H9 (cell line): Measurements from ENCODE around the gene SIX2. TPM values are rescaled to one million over a fixed set of nuclear protein-coding genes. Genes with fewer than 3 reads are reported as not detected.
A peak's percentile ranks its signal among the peaks of the same experiment; 100 is the strongest.

Experiments
- DNase-seq: peaks from one replicate; pipeline ENCODE4 v3.0.0-alpha.2; 2017
- H2AFZ ChIP-seq: one replicate; pipeline ENCODE4 v1.6.1; 2013; ENCODE audit warnings: mild to moderate bottlenecking, low read length, control low read depth, moderate library complexity
- H2AK5ac ChIP-seq: 2 replicates; pipeline ENCODE4 v1.6.1; 2013; ENCODE audit warnings: low read length, control low read depth, mixed read lengths; ENCODE audit not compliant: insufficient read length
- H2BK120ac ChIP-seq: one replicate; pipeline ENCODE4 v1.6.1; 2013; ENCODE audit warnings: low read depth, mild to moderate bottlenecking, low read length, control low read depth, inconsistent platforms; ENCODE audit not compliant: poor library complexity, severe bottlenecking
- H2BK12ac ChIP-seq: 2 replicates; pipeline ENCODE4 v1.6.1; 2013; ENCODE audit warnings: low read length, control low read depth, mixed read lengths, low read depth; ENCODE audit not compliant: insufficient read length
- H2BK15ac ChIP-seq: 2 replicates; pipeline ENCODE4 v1.6.1; 2013; ENCODE audit warnings: low read depth, low read length, control low read depth
- H2BK20ac ChIP-seq: one replicate; pipeline ENCODE4 v1.6.1; 2013; ENCODE audit warnings: low read depth, mild to moderate bottlenecking, low read length, control low read depth, inconsistent platforms; ENCODE audit not compliant: poor library complexity, severe bottlenecking
- H2BK5ac ChIP-seq: 2 replicates; pipeline ENCODE4 v1.6.1; 2013; ENCODE audit warnings: low read length, control low read depth, mixed read lengths; ENCODE audit not compliant: insufficient read length
- H3K14ac ChIP-seq: 2 replicates; pipeline ENCODE4 v1.6.1; 2013; ENCODE audit warnings: low read length, control low read depth; ENCODE audit not compliant: insufficient read depth
- H3K18ac ChIP-seq: 2 replicates; pipeline ENCODE4 v1.6.1; 2013; ENCODE audit warnings: low read depth, mild to moderate bottlenecking, mixed read lengths, low read length, control low read depth; ENCODE audit not compliant: insufficient read length
- H3K23ac ChIP-seq: 2 replicates; pipeline ENCODE4 v1.6.1; 2013; ENCODE audit warnings: low read length, control low read depth, mixed read lengths, low read depth; ENCODE audit not compliant: insufficient read length
- H3K23me2 ChIP-seq: 2 replicates; pipeline ENCODE4 v1.6.1; 2013; ENCODE audit warnings: low read depth, mild to moderate bottlenecking, mixed read lengths, low read length, control low read depth; ENCODE audit not compliant: insufficient read length, poor library complexity, severe bottlenecking
- H3K27ac ChIP-seq: 2 replicates; pipeline ENCODE4 v1.5.1; 2013; ENCODE audit warnings: low read length, control low read depth, mixed read lengths, low read depth; ENCODE audit not compliant: insufficient read length
- H3K27me3 ChIP-seq: 2 replicates; pipeline ENCODE4 v1.6.1; 2013; ENCODE audit warnings: low read length, control low read depth, inconsistent platforms; ENCODE audit not compliant: insufficient read depth
- H3K4ac ChIP-seq: 2 replicates; pipeline ENCODE4 v1.6.1; 2013; ENCODE audit warnings: low read depth, mild to moderate bottlenecking, control low read depth, inconsistent platforms, low read length, moderate library complexity
- H3K4me1 ChIP-seq: 2 replicates; pipeline ENCODE4 v1.6.1; 2013; ENCODE audit warnings: low read length, control low read depth, inconsistent platforms; ENCODE audit not compliant: insufficient read depth
- H3K4me2 ChIP-seq: 2 replicates; pipeline ENCODE4 v1.6.1; 2013; ENCODE audit warnings: low read length, control low read depth, mixed read lengths; ENCODE audit not compliant: insufficient read length, insufficient read depth
- H3K56ac ChIP-seq: 2 replicates; pipeline ENCODE4 v1.6.1; 2013; ENCODE audit warnings: low read depth, mild to moderate bottlenecking, mixed read lengths, low read length, control low read depth; ENCODE audit not compliant: insufficient read length
- H3K79me1 ChIP-seq: 2 replicates; pipeline ENCODE4 v1.6.1; 2013; ENCODE audit warnings: low read depth, mild to moderate bottlenecking, moderate library complexity, low read length, control low read depth, inconsistent platforms; ENCODE audit not compliant: insufficient read depth, poor library complexity, severe bottlenecking
- H3K79me2 ChIP-seq: 2 replicates; pipeline ENCODE4 v1.6.1; 2013; ENCODE audit warnings: low read length, control low read depth, inconsistent platforms; ENCODE audit not compliant: insufficient read depth
- H3K9ac ChIP-seq: 2 replicates; pipeline ENCODE4 v1.6.1; 2013; ENCODE audit warnings: low read length, control low read depth, mixed read lengths; ENCODE audit not compliant: insufficient read length; ENCODE audit errors: extremely low read depth
- H3K9me3 ChIP-seq: one replicate; pipeline ENCODE4 v1.6.1; 2013; ENCODE audit warnings: low read depth, low read length, inconsistent platforms; ENCODE audit not compliant: control insufficient read depth
- H3T11ph ChIP-seq: one replicate; pipeline ENCODE4 v1.6.1; 2013; ENCODE audit warnings: mild to moderate bottlenecking, low read length, control low read depth, inconsistent platforms
- H4K20me1 ChIP-seq: one replicate; pipeline ENCODE4 v1.6.1; 2013; ENCODE audit not compliant: control insufficient read depth, insufficient read length, insufficient read depth
- H4K5ac ChIP-seq: 2 replicates; pipeline ENCODE4 v1.6.1; 2013; ENCODE audit warnings: low read depth, mild to moderate bottlenecking, mixed read lengths, low read length, control low read depth; ENCODE audit not compliant: insufficient read length
- H4K8ac ChIP-seq: replicated peaks from 2 replicates; pipeline ENCODE4 v1.6.1; 2013; ENCODE audit warnings: low read length, control low read depth, mixed read lengths, low read depth; ENCODE audit not compliant: insufficient read length
- H4K91ac ChIP-seq: 2 replicates; pipeline ENCODE4 v1.6.1; 2013; ENCODE audit warnings: low read depth, mild to moderate bottlenecking, moderate library complexity, mixed read lengths, low read length, control low read depth; ENCODE audit not compliant: insufficient read length
- H3K27ac Mint-ChIP-seq, 3 experiments: 2 replicates in 2 of 3; 3 replicates in 1 of 3; pipeline ENCODE4 v1.8.0; 2020 to 2021; ENCODE audit warnings: mixed read lengths in 3 of 3, mild to moderate bottlenecking in 1 of 3, moderate library complexity in 1 of 3
- H3K27me3 Mint-ChIP-seq: 2 replicates; pipeline ENCODE4 v1.8.0; 2021; ENCODE audit warnings: low read depth, mild to moderate bottlenecking, moderate library complexity, mixed read lengths
- H3K36me3 Mint-ChIP-seq, 3 experiments: 2 replicates in 2 of 3; 3 replicates in 1 of 3; pipeline ENCODE4 v1.8.0; 2020 to 2021; ENCODE audit warnings: low read depth in 3 of 3, mixed read lengths in 3 of 3; ENCODE audit not compliant: insufficient read depth in 1 of 3
- H3K4me1 Mint-ChIP-seq, 2 experiments: 2 replicates each; pipeline ENCODE4 v1.8.0; 2020; ENCODE audit warnings: mixed read lengths in 2 of 2
- H3K4me3 Mint-ChIP-seq, 2 experiments: 2 replicates in 1 of 2; 3 replicates in 1 of 2; pipeline ENCODE4 v1.8.0; 2020 to 2021; ENCODE audit warnings: mild to moderate bottlenecking in 2 of 2, mixed read lengths in 2 of 2, moderate library complexity in 1 of 2
- H3K9me3 Mint-ChIP-seq, 2 experiments: 2 replicates in 1 of 2; 3 replicates in 1 of 2; pipeline ENCODE4 v1.8.0; 2020; ENCODE audit warnings: mild to moderate bottlenecking in 2 of 2, mixed read lengths in 2 of 2, moderate library complexity in 1 of 2
- WGBS: extraction: QIAGEN DNeasy Blood & Tissue Kit; methylation state at CpG from one replicate; pipeline ENCODE4 v1.1.7; 2013; ENCODE audit warnings: missing lambda C conversion rate, low lambda C conversion rate, mixed read lengths; ENCODE audit not compliant: insufficient read length; ENCODE audit errors: extremely low coverage; 5-methylcytosine and 5-hydroxymethylcytosine counted together
- total RNA-seq: library from RNA; stranded (reverse); gene quantifications from 2 replicates; pipeline ENCODE4 v1.2.1, GENCODE V29; 2021
- TF ChIP-seq, protein P1 (sequence below): fragments of 200-600 bp; sonication (generic); conservative IDR thresholded peaks from 3 replicates; pipeline ENCODE4 v1.8.0; 2021; ENCODE audit warnings: antibody characterized with exemption, mild to moderate bottlenecking

SIX2 gene
- total RNA-seq, 1 experiment from 2014 or later, result not detected

DNA sequence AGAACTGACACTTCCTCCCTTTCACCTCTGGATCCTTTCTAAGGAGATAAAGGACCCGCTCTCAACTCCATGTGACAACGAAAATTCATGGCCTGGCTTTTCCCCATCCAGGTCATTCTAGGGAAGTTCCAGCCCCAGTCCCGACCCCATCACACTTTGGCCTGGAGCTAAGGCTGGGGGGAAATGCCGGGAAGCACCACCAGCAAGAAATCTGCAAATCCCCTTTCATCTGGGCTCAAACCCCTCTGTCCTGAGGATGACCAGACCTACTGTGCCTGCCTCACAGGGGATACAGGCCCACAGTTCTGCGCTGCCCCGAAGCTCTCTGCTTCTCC lies 1.3 kb downstream of the SIX2 start:
- H3K79me2 ChIP-seq, result no peaks in the 10 kb centered on the region
- no peak overlapping the region for H2BK20ac ChIP-seq
- no peaks in the 10 kb centered on the region for H3K9me3 ChIP-seq
- H4K20me1 ChIP-seq, result no peaks in the 10 kb centered on the region
- H3K18ac ChIP-seq, result no peak overlapping the region
- peaks cover 0 to 8% of the 10 kb centered on the region in 2 experiments; a peak in 3 of 5 replicates for H3K9me3 Mint-ChIP-seq
- no peak overlapping the region for H2AK5ac ChIP-seq
- peaks cover 97% of the 10 kb centered on the region for H3K27me3 Mint-ChIP-seq
- H2AFZ ChIP-seq, result no peak overlapping the region
- H3K4me1 Mint-ChIP-seq, result peaks cover 16 to 59% of the 10 kb centered on the region in 2 experiments
- H4K5ac ChIP-seq, result no peak overlapping the region
- H3K4ac ChIP-seq, result no peak overlapping the region
- no peak overlapping the region for H4K8ac ChIP-seq
- no peak overlapping the region for H3K56ac ChIP-seq
- no peak overlapping the region for H2BK12ac ChIP-seq
- no peaks in the 10 kb centered on the region; the same call in 1 of the 2 replicates for H3K4me1 ChIP-seq
- H3K27me3 ChIP-seq, result peaks cover 85% of the 10 kb centered on the region
- H3K4me3 Mint-ChIP-seq, result peak overlapping the region in 1 of 2 experiments; percentile 69; a peak in 3 of 5 replicates
- no peak overlapping the region for H4K91ac ChIP-seq
- no peak overlapping the region for H3K14ac ChIP-seq
- H3K23me2 ChIP-seq, result peaks cover 21% of the 10 kb centered on the region
- no peak overlapping the region for H3K27ac Mint-ChIP-seq
- no peak overlapping the region for H3K27ac ChIP-seq
- H2BK15ac ChIP-seq, result no peak overlapping the region
- H2BK5ac ChIP-seq, result no peak overlapping the region
- peaks cover 0 to 2% (median 0%) of the 10 kb centered on the region in 3 experiments; a peak in 4 of 7 replicates for H3K36me3 Mint-ChIP-seq
- no peak overlapping the region for H3K9ac ChIP-seq
- H3K79me1 ChIP-seq, result no peaks in the 10 kb centered on the region
- no peak overlapping the region for H3T11ph ChIP-seq
- WGBS, result no CpG with 5 or more reads among the region's 6 CpGs
- DNase-seq, result no peak
- no peak overlapping the region for H3K4me2 ChIP-seq
- TF ChIP-seq, protein P1, sequence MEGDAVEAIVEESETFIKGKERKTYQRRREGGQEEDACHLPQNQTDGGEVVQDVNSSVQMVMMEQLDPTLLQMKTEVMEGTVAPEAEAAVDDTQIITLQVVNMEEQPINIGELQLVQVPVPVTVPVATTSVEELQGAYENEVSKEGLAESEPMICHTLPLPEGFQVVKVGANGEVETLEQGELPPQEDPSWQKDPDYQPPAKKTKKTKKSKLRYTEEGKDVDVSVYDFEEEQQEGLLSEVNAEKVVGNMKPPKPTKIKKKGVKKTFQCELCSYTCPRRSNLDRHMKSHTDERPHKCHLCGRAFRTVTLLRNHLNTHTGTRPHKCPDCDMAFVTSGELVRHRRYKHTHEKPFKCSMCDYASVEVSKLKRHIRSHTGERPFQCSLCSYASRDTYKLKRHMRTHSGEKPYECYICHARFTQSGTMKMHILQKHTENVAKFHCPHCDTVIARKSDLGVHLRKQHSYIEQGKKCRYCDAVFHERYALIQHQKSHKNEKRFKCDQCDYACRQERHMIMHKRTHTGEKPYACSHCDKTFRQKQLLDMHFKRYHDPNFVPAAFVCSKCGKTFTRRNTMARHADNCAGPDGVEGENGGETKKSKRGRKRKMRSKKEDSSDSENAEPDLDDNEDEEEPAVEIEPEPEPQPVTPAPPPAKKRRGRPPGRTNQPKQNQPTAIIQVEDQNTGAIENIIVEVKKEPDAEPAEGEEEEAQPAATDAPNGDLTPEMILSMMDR, result no peak
- no peak overlapping the region for H2BK120ac ChIP-seq
- no peak overlapping the region for H3K23ac ChIP-seq
